IMR-90 (cell line): ENCODE data around the gene BCL2L11. TPM values are rescaled to one million over a fixed set of nuclear protein-coding genes. Genes with fewer than 3 reads are reported as not detected.

Experiments used
- ATAC-seq: fragments of 200-7000 bp; cut with Tn5 transposase; 2 replicates; pipeline ENCODE4 v1.9.1; 2020; ENCODE audit warnings: low read depth, mild to moderate bottlenecking, moderate library complexity
- BruUV-seq: library from RNA; stranded (reverse); fragments of 400-500 nt; replicated peaks from 2 replicates; lab custom pipeline; 2021; lab: Mats Ljungman, UMichigan
- CTCF ChIA-PET: fragments of 300-600 bp; formaldehyde crosslinking; extraction: SDS; loops from one replicate; lab custom pipeline; 2021; ENCODE audit warnings: antibody characterized with exemption; lab: Yijun Ruan, JAX
- POLR2A ChIA-PET: fragments of 300-600 bp; sonication (Branson Sonifier 250); formaldehyde crosslinking; loops from one replicate; lab custom pipeline; 2022; ENCODE audit warnings: antibody characterized with exemption; ENCODE audit not compliant: unreplicated experiment; lab: Charles Lee
- DNase-seq: peaks from one replicate; pipeline ENCODE4 v3.0.0; 2013
- H2AFZ ChIP-seq: replicated peaks from 2 replicates; pipeline ENCODE3; 2013; ENCODE audit warnings: low read length, mild to moderate bottlenecking; ENCODE audit not compliant: poor library complexity
- H2AK5ac ChIP-seq: 2 replicates; pipeline ENCODE4 v1.6.1; 2013; ENCODE audit warnings: low read depth, low read length, inconsistent platforms
- H2AK9ac ChIP-seq: replicated peaks from 2 replicates; pipeline ENCODE3; 2013; ENCODE audit warnings: mild to moderate bottlenecking, low read depth, low read length, moderate library complexity; ENCODE audit not compliant: poor library complexity
- H2BK120ac ChIP-seq: 2 replicates; pipeline ENCODE4 v1.6.1; 2013; ENCODE audit warnings: low read depth, low read length, inconsistent platforms
- H2BK15ac ChIP-seq: 3 replicates; pipeline ENCODE4 v1.6.1; 2013; ENCODE audit warnings: low read depth, low read length, inconsistent platforms
- H2BK20ac ChIP-seq: 2 replicates; pipeline ENCODE4 v1.6.1; 2013; ENCODE audit warnings: low read depth, mild to moderate bottlenecking, inconsistent platforms, low read length, moderate library complexity
- H2BK5ac ChIP-seq: 2 replicates; pipeline ENCODE4 v1.6.1; 2013; ENCODE audit warnings: mild to moderate bottlenecking, low read depth, low read length, inconsistent platforms; ENCODE audit not compliant: poor library complexity, severe bottlenecking
- H3K14ac ChIP-seq: replicated peaks from 2 replicates; pipeline ENCODE4 v1.6.1; 2013; ENCODE audit warnings: low read depth, low read length, inconsistent platforms
- H3K18ac ChIP-seq: 2 replicates; pipeline ENCODE4 v1.6.1; 2013; ENCODE audit warnings: low read depth, low read length, control low read depth
- H3K23ac ChIP-seq: 2 replicates; pipeline ENCODE4 v1.6.1; 2013; ENCODE audit warnings: low read depth, low read length, inconsistent platforms
- H3K27ac ChIP-seq: 2 replicates; pipeline ENCODE4 v1.5.1; 2013; ENCODE audit warnings: mild to moderate bottlenecking, control low read depth, low read length; ENCODE audit not compliant: insufficient read depth
- H3K27me3 ChIP-seq: 2 replicates; pipeline ENCODE4 v1.6.1; 2013; ENCODE audit warnings: low read length; ENCODE audit not compliant: control insufficient read depth, insufficient read depth
- H3K36me3 ChIP-seq: 2 replicates; pipeline ENCODE4 v1.6.1; 2013; ENCODE audit warnings: low read length, mixed read lengths; ENCODE audit not compliant: control insufficient read depth, insufficient read depth
- H3K4ac ChIP-seq: 2 replicates; pipeline ENCODE4 v1.6.1; 2013; ENCODE audit warnings: low read depth, low read length, inconsistent platforms
- H3K4me1 ChIP-seq: 2 replicates; pipeline ENCODE4 v1.6.1; 2013; ENCODE audit warnings: low read length, mixed read lengths; ENCODE audit not compliant: control insufficient read depth, insufficient read depth
- H3K4me2 ChIP-seq: 2 replicates; pipeline ENCODE4 v1.6.1; 2013; ENCODE audit warnings: low read depth, mild to moderate bottlenecking, control low read depth, low read length, moderate library complexity
- H3K4me3 ChIP-seq: 2 replicates; pipeline ENCODE4 v1.5.1; 2013; ENCODE audit warnings: low read depth, mild to moderate bottlenecking, control low read depth, low read length, moderate library complexity; ENCODE audit not compliant: insufficient read depth
- H3K56ac ChIP-seq: 2 replicates; pipeline ENCODE4 v1.6.1; 2013; ENCODE audit warnings: low read length, inconsistent platforms; ENCODE audit not compliant: insufficient read depth; ENCODE audit errors: extremely low read depth
- H3K79me1 ChIP-seq, 2 experiments: 2 replicates each; pipeline ENCODE4 v1.6.1; 2013; ENCODE audit warnings: low read length in 2 of 2, inconsistent platforms in 1 of 2, low read depth in 1 of 2
- H3K9ac ChIP-seq: 2 replicates; pipeline ENCODE4 v1.6.1; 2013; ENCODE audit warnings: low read depth, low read length, control low read depth
- H3K9me1 ChIP-seq: 2 replicates; pipeline ENCODE4 v1.6.1; 2013; ENCODE audit warnings: low read length, inconsistent platforms; ENCODE audit not compliant: insufficient read depth
- H3K9me3 ChIP-seq: 2 replicates; pipeline ENCODE4 v1.6.1; 2013; ENCODE audit warnings: low read length; ENCODE audit not compliant: control insufficient read depth, insufficient read depth
- H4K20me1 ChIP-seq: 2 replicates; pipeline ENCODE4 v1.6.1; 2013; ENCODE audit warnings: low read length, inconsistent platforms; ENCODE audit not compliant: insufficient read depth
- H4K5ac ChIP-seq: 2 replicates; pipeline ENCODE4 v1.6.1; 2013; ENCODE audit warnings: mild to moderate bottlenecking, low read depth, low read length, control low read depth
- H4K8ac ChIP-seq, 2 experiments: 2 replicates each; pipeline ENCODE4 v1.6.1; 2013; ENCODE audit warnings: low read depth in 2 of 2, low read length in 2 of 2, control low read depth in 1 of 2, inconsistent platforms in 1 of 2
- H4K91ac ChIP-seq: 2 replicates; pipeline ENCODE4 v1.6.1; 2013; ENCODE audit warnings: low read depth, low read length, inconsistent platforms; ENCODE audit not compliant: insufficient read depth
- CEBPB ChIP-seq: IDR thresholded peaks from 2 replicates; pipeline ENCODE4 v1.6.1; 2012; ENCODE audit warnings: low read depth, low read length, improper control_type of control experiment
- CHD1 ChIP-seq: IDR thresholded peaks from 2 replicates; pipeline ENCODE4 v1.6.1; 2012; ENCODE audit warnings: low read depth, low read length, improper control_type of control experiment
- MAFK ChIP-seq: IDR thresholded peaks from 2 replicates; pipeline ENCODE4 v1.6.1; 2012; ENCODE audit warnings: low read depth, low read length, improper control_type of control experiment
- MAZ ChIP-seq: IDR thresholded peaks from 2 replicates; pipeline ENCODE4 v1.6.1; 2012; ENCODE audit warnings: low read depth, mild to moderate bottlenecking, low read length, improper control_type of control experiment, moderate library complexity, borderline replicate concordance
- MXI1 ChIP-seq: IDR thresholded peaks from 2 replicates; pipeline ENCODE4 v1.6.1; 2012; ENCODE audit warnings: low read depth, mild to moderate bottlenecking, low read length, moderate library complexity, borderline replicate concordance
- POLR2A ChIP-seq: IDR thresholded peaks from 2 replicates; pipeline ENCODE4 v1.6.1; 2012; ENCODE audit warnings: mild to moderate bottlenecking, low read depth, low read length
- RAD21 ChIP-seq: IDR thresholded peaks from 2 replicates; pipeline ENCODE4 v1.6.1; 2012; ENCODE audit warnings: low read length, improper control_type of control experiment
- RFX5 ChIP-seq: IDR thresholded peaks from 2 replicates; pipeline ENCODE4 v1.8.0; 2012; ENCODE audit warnings: low read depth, mild to moderate bottlenecking, low read length, moderate library complexity
- WGBS, 2 experiments: methylation state at CpG; one replicate each; pipeline versions ENCODE4 v1.1.5 to v1.1.7; 2013; ENCODE audit warnings: missing lambda C conversion rate in 2 of 2; ENCODE audit not compliant: insufficient read length in 1 of 2; ENCODE audit errors: extremely low coverage in 2 of 2; 5-methylcytosine and 5-hydroxymethylcytosine counted together
- dilution Hi-C: fragments of 300-500 bp; cut with HindIII; formaldehyde crosslinking; loops from one replicate; pipeline ENCODE4 v1.14.3; 2018; ENCODE audit warnings: low sequenced_read_pairs; ENCODE audit not compliant: unreplicated experiment
- in situ Hi-C: fragments of 300-500 bp; cut with MboI; formaldehyde crosslinking; loops from 3 replicates; pipeline ENCODE4 v1.14.3; 2019; ENCODE audit warnings: low sequenced_read_pairs, inconsistent platforms, mixed read lengths
- intact Hi-C: fragments of 100-400 bp; cut with micrococcal nuclease; formaldehyde crosslinking; loops from 2 replicates; pipeline ENCODE4 v1.10.0; 2022
- polyA plus RNA-seq, 3 experiments: library from polyadenylated mRNA; depleted of rRNA; stranded (reverse); fragments of >200 nt; gene quantifications; 2 replicates each; pipeline ENCODE4 v1.2.3, GENCODE V29; 2012; ENCODE audit warnings: low replicate concordance in 1 of 3
- total RNA-seq: library from RNA; depleted of rRNA; stranded (reverse); fragments of >200 nt; gene quantifications from 2 replicates; pipeline ENCODE4 v1.2.3, GENCODE V29; 2012
- TF ChIP-seq, protein P1 (sequence below): fragments of 150-350 bp; IDR thresholded peaks from 2 replicates; pipeline ENCODE4 v1.6.1; 2016; ENCODE audit warnings: low read depth, mild to moderate bottlenecking, low read length, moderate library complexity, borderline replicate concordance
- TF ChIP-seq, protein P2 (sequence below): conservative IDR thresholded peaks from 2 replicates; pipeline ENCODE4 v1.5.1; 2012; ENCODE audit warnings: mild to moderate bottlenecking, low read depth, low read length, improper control_type of control experiment

Gene BCL2L11
- total and polyA plus RNA-seq, 2 of the 4 experiments (the other 2 are of a cell fraction) = 1.1 to 1.7 TPM

DNA sequence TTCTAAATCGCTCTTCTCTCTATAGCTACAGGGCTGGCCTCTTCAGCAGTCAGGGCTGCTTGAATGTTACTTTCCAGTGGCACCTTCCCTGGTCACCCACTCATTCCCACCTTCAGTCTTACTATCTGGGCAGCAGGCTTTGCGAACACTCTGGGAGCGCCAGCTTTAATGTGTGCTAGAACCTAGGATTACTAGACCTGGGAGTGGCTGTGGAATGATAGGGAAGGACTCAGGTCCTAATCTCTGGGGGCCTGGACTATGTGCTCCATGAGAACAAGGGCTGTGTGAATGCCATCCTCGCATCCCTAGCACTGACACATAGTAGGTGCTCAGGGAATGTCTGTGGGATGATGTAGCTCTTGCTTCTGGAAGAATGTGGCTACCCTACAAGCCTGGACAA is 57.6 kb downstream of the BCL2L11 start:
- Histone ChIP-seq H3K4me3 (no peak overlapping the region), H2AFZ (no peak overlapping the region), H3K36me3 (no peaks in the 10 kb centered on the region), H3K4me1 (peaks cover 4% of the 10 kb centered on the region; the same call in 1 of the 2 replicates), H2BK120ac (no peak overlapping the region), H2AK9ac (no peak overlapping the region), H3K4ac (no peak overlapping the region), H3K18ac (no peak overlapping the region), H2AK5ac (no peak overlapping the region), H2BK20ac (no peak overlapping the region), H4K8ac (no peak overlapping the region), H4K91ac (no peak overlapping the region), H3K27me3 (peaks cover 46% of the 10 kb centered on the region), H3K56ac (no peak overlapping the region), H3K23ac (no peak overlapping the region), H3K9me1 (peaks cover 9% of the 10 kb centered on the region; the same call in 1 of the 2 replicates), H3K4me2 (no peak overlapping the region), H4K5ac (no peak overlapping the region), H3K9ac (no peak overlapping the region), H3K9me3 (no peaks in the 10 kb centered on the region), H3K27ac (no peak overlapping the region), H2BK5ac (no peak overlapping the region), H2BK15ac (no peak overlapping the region), H3K79me1 (no peaks in the 10 kb centered on the region), H3K14ac (no peak overlapping the region), H4K20me1 (0 out of 2 replicates have a peak, but pooled peaks cover 3% of the 10 kb centered on the region)
- POLR2A ChIA-PET = no interaction called here
- no peak for ATAC-seq
- intact Hi-C loops = no loop called here
- in situ Hi-C loops = no loop called here
- dilution Hi-C loops = no loop called here
- no TSS peak for BruUV-seq
- WGBS, 2 experiments = no CpG with 5 or more reads among the region's 4 CpGs
- CTCF ChIA-PET = no interaction called here
- DNase-seq = no peak
- no peak for TF ChIP-seq MXI1
- no peak for TF ChIP-seq RAD21
- no peak for TF ChIP-seq CEBPB
- TF ChIP-seq CHD1 = no peak
- no peak for TF ChIP-seq MAFK
- TF ChIP-seq, protein P1, sequence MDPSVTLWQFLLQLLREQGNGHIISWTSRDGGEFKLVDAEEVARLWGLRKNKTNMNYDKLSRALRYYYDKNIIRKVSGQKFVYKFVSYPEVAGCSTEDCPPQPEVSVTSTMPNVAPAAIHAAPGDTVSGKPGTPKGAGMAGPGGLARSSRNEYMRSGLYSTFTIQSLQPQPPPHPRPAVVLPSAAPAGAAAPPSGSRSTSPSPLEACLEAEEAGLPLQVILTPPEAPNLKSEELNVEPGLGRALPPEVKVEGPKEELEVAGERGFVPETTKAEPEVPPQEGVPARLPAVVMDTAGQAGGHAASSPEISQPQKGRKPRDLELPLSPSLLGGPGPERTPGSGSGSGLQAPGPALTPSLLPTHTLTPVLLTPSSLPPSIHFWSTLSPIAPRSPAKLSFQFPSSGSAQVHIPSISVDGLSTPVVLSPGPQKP = no peak
- no peak for TF ChIP-seq RFX5
- TF ChIP-seq POLR2A = no peak
- no peak for TF ChIP-seq MAZ
- TF ChIP-seq, protein P2, sequence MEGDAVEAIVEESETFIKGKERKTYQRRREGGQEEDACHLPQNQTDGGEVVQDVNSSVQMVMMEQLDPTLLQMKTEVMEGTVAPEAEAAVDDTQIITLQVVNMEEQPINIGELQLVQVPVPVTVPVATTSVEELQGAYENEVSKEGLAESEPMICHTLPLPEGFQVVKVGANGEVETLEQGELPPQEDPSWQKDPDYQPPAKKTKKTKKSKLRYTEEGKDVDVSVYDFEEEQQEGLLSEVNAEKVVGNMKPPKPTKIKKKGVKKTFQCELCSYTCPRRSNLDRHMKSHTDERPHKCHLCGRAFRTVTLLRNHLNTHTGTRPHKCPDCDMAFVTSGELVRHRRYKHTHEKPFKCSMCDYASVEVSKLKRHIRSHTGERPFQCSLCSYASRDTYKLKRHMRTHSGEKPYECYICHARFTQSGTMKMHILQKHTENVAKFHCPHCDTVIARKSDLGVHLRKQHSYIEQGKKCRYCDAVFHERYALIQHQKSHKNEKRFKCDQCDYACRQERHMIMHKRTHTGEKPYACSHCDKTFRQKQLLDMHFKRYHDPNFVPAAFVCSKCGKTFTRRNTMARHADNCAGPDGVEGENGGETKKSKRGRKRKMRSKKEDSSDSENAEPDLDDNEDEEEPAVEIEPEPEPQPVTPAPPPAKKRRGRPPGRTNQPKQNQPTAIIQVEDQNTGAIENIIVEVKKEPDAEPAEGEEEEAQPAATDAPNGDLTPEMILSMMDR = no peak
